CD4-positive, CD25-positive, alpha-beta regulatory T cell (primary cell): Measurements from ENCODE around the gene TLL2. TPM values are rescaled to one million over a fixed set of nuclear protein-coding genes. Genes with fewer than 3 reads are reported as not detected.

Experiments
- ATAC-seq, 2 donors: fragments of 150-1000 bp; cut with Tn5 transposase; one replicate each; pipeline ENCODE4 v1.10.0; 2021; ENCODE audit warnings: low read depth in 2 of 2, moderate number of reproducible peaks in 2 of 2, moderate library complexity in 1 of 2
- DNase-seq, 3 donors: peaks; one replicate each; pipeline versions ENCODE4 v3.0.0 to v3.0.0-alpha.2; 2012 to 2022; ENCODE audit warnings: mixed read lengths in 1 of 3
- H3K27ac ChIP-seq: one replicate; pipeline ENCODE4 v1.7.0; 2013; ENCODE audit warnings: mild to moderate bottlenecking, low read length; ENCODE audit not compliant: insufficient read depth, poor library complexity, severe bottlenecking
- H3K27me3 ChIP-seq: one replicate; pipeline ENCODE4 v1.7.0; 2013; ENCODE audit warnings: low read length; ENCODE audit not compliant: control insufficient read depth, insufficient read depth
- H3K36me3 ChIP-seq: one replicate; pipeline ENCODE4 v1.7.0; 2013; ENCODE audit warnings: mild to moderate bottlenecking, low read length, moderate library complexity; ENCODE audit not compliant: control insufficient read depth, insufficient read depth
- H3K4me1 ChIP-seq: 2 replicates; pipeline ENCODE4 v1.7.0; 2013; ENCODE audit warnings: mild to moderate bottlenecking, low read length; ENCODE audit not compliant: insufficient read depth, control insufficient read depth, poor library complexity, severe bottlenecking
- H3K4me3 ChIP-seq: one replicate; pipeline ENCODE4 v1.7.0; 2013; ENCODE audit warnings: low read depth, mild to moderate bottlenecking, low read length, moderate library complexity
- H3K9me3 ChIP-seq, 2 experiments: 1 replicate in 1 of 2; 2 replicates in 1 of 2; pipeline ENCODE4 v1.7.0; 2013; ENCODE audit warnings: low read length in 2 of 2, mild to moderate bottlenecking in 1 of 2, moderate library complexity in 1 of 2; ENCODE audit not compliant: control insufficient read depth in 2 of 2
- H3K27ac Mint-ChIP-seq, 3 donors: one replicate each; pipeline ENCODE4 v1.8.0; 2020 to 2022; ENCODE audit warnings: mild to moderate bottlenecking in 3 of 3, mixed read lengths in 3 of 3, moderate library complexity in 2 of 3
- H3K27me3 Mint-ChIP-seq: one replicate; pipeline ENCODE4 v1.8.0; 2022; ENCODE audit warnings: mild to moderate bottlenecking, mixed read lengths
- H3K36me3 Mint-ChIP-seq: one replicate; pipeline ENCODE4 v1.8.0; 2020; ENCODE audit warnings: mixed read lengths
- H3K4me1 Mint-ChIP-seq, 4 donors: one replicate each; pipeline ENCODE4 v1.8.0; 2020 to 2022; ENCODE audit warnings: mixed read lengths in 4 of 4, mild to moderate bottlenecking in 1 of 4
- H3K4me3 Mint-ChIP-seq, 4 donors: one replicate each; pipeline ENCODE4 v1.8.0; 2020 to 2022; ENCODE audit warnings: mild to moderate bottlenecking in 4 of 4, mixed read lengths in 4 of 4, moderate library complexity in 3 of 4
- H3K9me3 Mint-ChIP-seq, 7 donors: one replicate each; pipeline ENCODE4 v1.8.0; 2020 to 2022; ENCODE audit warnings: mixed read lengths in 7 of 7, mild to moderate bottlenecking in 3 of 7, moderate library complexity in 2 of 7
- polyA plus RNA-seq, 4 donors: library from polyadenylated mRNA; unstranded; fragments of 300-500 nt; fragmentation: Illumina TruSeq; gene quantifications; one replicate each; pipeline ENCODE4 v1.2.3, GENCODE V29; 2021
- total RNA-seq: library from RNA; stranded (reverse); gene quantifications from one replicate; pipeline ENCODE4 v1.2.3, GENCODE V29; 2022

Gene TLL2
- total and polyA plus RNA-seq, 5 donors from 2014 or later = not detected

GRCh38 chr10:96541921-96542320 is 28.2 kb upstream of the TLL2 start:
- H3K4me3 ChIP-seq = no peak overlapping the region
- Mint-ChIP-seq H3K27ac (no peak overlapping the region), H3K4me3 (no peak overlapping the region), H3K9me3 (no peaks in the 10 kb centered on the region), H3K36me3 (peaks cover 52% of the 10 kb centered on the region), H3K4me1 (peaks cover 17 to 44% (median 32%) of the 10 kb centered on the region in 4 donors), H3K27me3 (no peaks in the 10 kb centered on the region)
- no peaks in the 10 kb centered on the region for H3K9me3 ChIP-seq
- H3K4me1 ChIP-seq = no peaks in the 10 kb centered on the region
- no peak for ATAC-seq
- H3K27me3 ChIP-seq = no peaks in the 10 kb centered on the region
- DNase-seq = peak in 1 of 3 donors; percentile 2
- H3K36me3 ChIP-seq = peaks cover 54% of the 10 kb centered on the region
- no peak overlapping the region for H3K27ac ChIP-seq

- Histone ChIP-seq H3K36me3 (peaks cover 41% of the 10 kb centered on the region), H3K4me3 (no peak overlapping the region), H3K4me1 (no peaks in the 10 kb centered on the region), H3K27ac (no peak overlapping the region), H3K27me3 (no peaks in the 10 kb centered on the region), H3K9me3 (no peaks in the 10 kb centered on the region)
- no peak overlapping the region for H3K4me3 Mint-ChIP-seq
- no peak for ATAC-seq
- DNase-seq = no peak
- no peaks in the 10 kb centered on the region for H3K9me3 Mint-ChIP-seq
- H3K4me1 Mint-ChIP-seq = peaks cover 22 to 38% (median 27%) of the 10 kb centered on the region in 4 donors
- H3K27ac Mint-ChIP-seq = peak overlapping the region in 1 of 3 donors; percentile 18
- H3K27me3 Mint-ChIP-seq = no peaks in the 10 kb centered on the region
- peaks cover 35% of the 10 kb centered on the region for H3K36me3 Mint-ChIP-seq
These were observed 26.5 kb upstream of the TLL2 start for GRCh38 chr10:96540240-96540639.

GRCh38 chr10:96538683-96539082 is 25.0 kb upstream of the TLL2 start:
- no peak overlapping the region for H3K27ac Mint-ChIP-seq

GRCh38 chr10:96536129-96536528 is 22.4 kb upstream of the TLL2 start:
- H3K36me3 ChIP-seq = peaks cover 30% of the 10 kb centered on the region
- Mint-ChIP-seq H3K27ac (peak overlapping the region in 1 of 3 donors; percentile 26), H3K9me3 (no peaks in the 10 kb centered on the region), H3K4me1 (peaks cover 24 to 52% (median 29%) of the 10 kb centered on the region in 4 donors), H3K36me3 (peaks cover 30% of the 10 kb centered on the region), H3K4me3 (no peak overlapping the region), H3K27me3 (no peaks in the 10 kb centered on the region)
- no peaks in the 10 kb centered on the region for H3K9me3 ChIP-seq
- no peaks in the 10 kb centered on the region for H3K27me3 ChIP-seq
- DNase-seq = no peak
- H3K4me3 ChIP-seq = no peak overlapping the region
- no peak overlapping the region for H3K27ac ChIP-seq
- no peak for ATAC-seq
- H3K4me1 ChIP-seq = no peaks in the 10 kb centered on the region

More at GRCh38 chr10:96538683-96539082, 25.0 kb upstream of the TLL2 start:
- Histone ChIP-seq H3K4me1 (no peaks in the 10 kb centered on the region), H3K27me3 (no peaks in the 10 kb centered on the region), H3K4me3 (no peak overlapping the region), H3K36me3 (peaks cover 29% of the 10 kb centered on the region), H3K27ac (no peak overlapping the region), H3K9me3 (no peaks in the 10 kb centered on the region)
- H3K27me3 Mint-ChIP-seq = no peaks in the 10 kb centered on the region
- ATAC-seq (no peak), DNase-seq (no peak)
- H3K9me3 Mint-ChIP-seq = no peaks in the 10 kb centered on the region
- H3K36me3 Mint-ChIP-seq = peaks cover 33% of the 10 kb centered on the region
- peaks cover 23 to 42% (median 27%) of the 10 kb centered on the region in 4 donors for H3K4me1 Mint-ChIP-seq
- peak overlapping the region in 1 of 4 donors; percentile 5 for H3K4me3 Mint-ChIP-seq

- no peak overlapping the region for H3K4me3 Mint-ChIP-seq
- H3K4me1 Mint-ChIP-seq = peaks cover 6 to 33% (median 16%) of the 10 kb centered on the region in 4 donors
- Histone ChIP-seq H3K27me3 (no peaks in the 10 kb centered on the region), H3K9me3 (no peaks in the 10 kb centered on the region), H3K4me3 (no peak overlapping the region), H3K4me1 (no peaks in the 10 kb centered on the region), H3K36me3 (peaks cover 51% of the 10 kb centered on the region), H3K27ac (no peak overlapping the region)
- DNase-seq = no peak
- H3K36me3 Mint-ChIP-seq = peaks cover 21% of the 10 kb centered on the region
- no peaks in the 10 kb centered on the region for H3K27me3 Mint-ChIP-seq
- no peak overlapping the region for H3K27ac Mint-ChIP-seq
- ATAC-seq = no peak
- H3K9me3 Mint-ChIP-seq = no peaks in the 10 kb centered on the region
These were observed 18.8 kb upstream of the TLL2 start for GRCh38 chr10:96532523-96532922.

GRCh38 chr10:96529634-96530279 is 16.0 kb upstream of the TLL2 start:
- no peaks in the 10 kb centered on the region for H3K4me1 ChIP-seq
- no peaks in the 10 kb centered on the region for H3K9me3 Mint-ChIP-seq
- no peaks in the 10 kb centered on the region for H3K27me3 Mint-ChIP-seq
- no peaks in the 10 kb centered on the region for H3K9me3 ChIP-seq
- no peak overlapping the region for H3K27ac ChIP-seq
- H3K36me3 Mint-ChIP-seq = peaks cover 41% of the 10 kb centered on the region
- H3K4me1 Mint-ChIP-seq = peaks cover 4 to 21% (median 8%) of the 10 kb centered on the region in 4 donors
- H3K27me3 ChIP-seq = no peaks in the 10 kb centered on the region
- ATAC-seq (no peak), DNase-seq (no peak)
- no peak overlapping the region for H3K4me3 Mint-ChIP-seq
- no peak overlapping the region for H3K4me3 ChIP-seq
- H3K36me3 ChIP-seq = peaks cover 72% of the 10 kb centered on the region
- H3K27ac Mint-ChIP-seq = no peak overlapping the region

GRCh38 chr10:96524741-96525140 is 11.0 kb upstream of the TLL2 start:
- Histone ChIP-seq H3K27ac (no peak overlapping the region), H3K9me3 (no peaks in the 10 kb centered on the region), H3K4me1 (no peaks in the 10 kb centered on the region), H3K4me3 (no peak overlapping the region), H3K27me3 (no peaks in the 10 kb centered on the region), H3K36me3 (peaks cover 90% of the 10 kb centered on the region)
- Mint-ChIP-seq H3K9me3 (no peaks in the 10 kb centered on the region), H3K27me3 (no peaks in the 10 kb centered on the region), H3K4me3 (no peak overlapping the region), H3K36me3 (peaks cover 51% of the 10 kb centered on the region), H3K27ac (no peak overlapping the region), H3K4me1 (peaks cover 0 to 11% (median 2%) of the 10 kb centered on the region in 4 donors)
- ATAC-seq (no peak), DNase-seq (no peak)

GRCh38 chr10:96517284-96517683 is 3.6 kb upstream of the TLL2 start:
- Mint-ChIP-seq H3K9me3 (peaks cover 0 to 6% (median 0%) of the 10 kb centered on the region in 7 donors), H3K4me1 (peaks cover 5 to 20% (median 14%) of the 10 kb centered on the region in 4 donors), H3K4me3 (no peak overlapping the region), H3K27me3 (peaks cover 37% of the 10 kb centered on the region), H3K36me3 (peaks cover 16% of the 10 kb centered on the region), H3K27ac (no peak overlapping the region)
- no peak overlapping the region for H3K27ac ChIP-seq
- H3K9me3 ChIP-seq = no peaks in the 10 kb centered on the region
- H3K4me3 ChIP-seq = no peak overlapping the region
- no peak for ATAC-seq
- H3K27me3 ChIP-seq = peaks cover 14% of the 10 kb centered on the region
- DNase-seq = no peak
- peaks cover 21% of the 10 kb centered on the region for H3K4me1 ChIP-seq
- peaks cover 22% of the 10 kb centered on the region for H3K36me3 ChIP-seq
